Neural cell (in vitro differentiated cells): Measurements from ENCODE around the gene CKLF.

Source experiments
- CTCF ChIP-seq: fragments of 450-650 bp; IDR thresholded peaks from 2 replicates; pipeline ENCODE4 v1.5.1; 2014; ENCODE audit warnings: antibody characterized with exemption, mild to moderate bottlenecking, moderate library complexity; ENCODE audit not compliant: poor library complexity, severe bottlenecking
- EP300 ChIP-seq: fragments of 450-650 bp; conservative IDR thresholded peaks from 2 replicates; pipeline ENCODE4 v1.6.1; 2014; ENCODE audit warnings: antibody characterized with exemption, mild to moderate bottlenecking, moderate library complexity; ENCODE audit not compliant: poor library complexity, severe bottlenecking
- EZH2 ChIP-seq: fragments of 200-600, 300-800 bp; shearing (Covaris generic), sonication (generic); IDR thresholded peaks from 2 replicates; pipeline ENCODE4 v1.6.1; 2014; ENCODE audit warnings: antibody characterized with exemption, low read length, borderline replicate concordance, mild to moderate bottlenecking; ENCODE audit not compliant: insufficient read depth, poor library complexity, severe bottlenecking
- SMC3 ChIP-seq: fragments of 450-650 bp; conservative IDR thresholded peaks from 2 replicates; pipeline ENCODE4 v1.6.1; 2014; ENCODE audit warnings: antibody characterized with exemption, mild to moderate bottlenecking, moderate library complexity; ENCODE audit not compliant: poor library complexity
- TAF1 ChIP-seq: IDR thresholded peaks from 2 replicates; pipeline ENCODE4 v1.6.1; 2012; ENCODE audit warnings: low read depth

GRCh38 chr16:66534376-66534799 lies 18.0 kb upstream of the CKLF start:
- no peak for TF ChIP-seq CTCF
- no peak for TF ChIP-seq EZH2
- TF ChIP-seq SMC3: no peak
- TF ChIP-seq EP300: no peak
- TF ChIP-seq TAF1: no peak
